DOHH2 (cell line): Measurements from ENCODE around the gene ATG4B.

Experiments used
- H3F3A ChIP-seq: fragments of 200-600 bp; sonication (generic), shearing (Covaris generic); 2 replicates; pipeline ENCODE4 v1.6.0; 2016; ENCODE audit warnings: antibody characterized with exemption, mild to moderate bottlenecking; ENCODE audit not compliant: control insufficient read depth, insufficient read depth
- H3K27ac ChIP-seq: fragments of 200-600 bp; sonication (generic); 2 replicates; pipeline ENCODE4 v1.5.1; 2014; ENCODE audit warnings: low read depth, mild to moderate bottlenecking, low read length, moderate library complexity
- H3K27me3 ChIP-seq: fragments of 200-600 bp; sonication (generic); 2 replicates; pipeline ENCODE4 v1.6.1; 2014; ENCODE audit warnings: mild to moderate bottlenecking, low read length, mixed read lengths; ENCODE audit not compliant: control insufficient read depth
- H3K36me3 ChIP-seq: fragments of 200-600 bp; sonication (generic); 2 replicates; pipeline ENCODE4 v1.6.1; 2014; ENCODE audit warnings: mild to moderate bottlenecking, low read length, moderate library complexity, mixed read lengths; ENCODE audit not compliant: control insufficient read depth
- H3K4me1 ChIP-seq: fragments of 200-600 bp; sonication (generic); 2 replicates; pipeline ENCODE4 v1.6.1; 2014; ENCODE audit warnings: mild to moderate bottlenecking, low read length, mixed read lengths; ENCODE audit not compliant: control insufficient read depth
- H3K4me2 ChIP-seq: fragments of 200-600 bp; sonication (generic); 2 replicates; pipeline ENCODE4 v1.6.0; 2014; ENCODE audit warnings: mild to moderate bottlenecking, low read length, moderate library complexity
- H3K4me3 ChIP-seq: fragments of 200-600 bp; sonication (generic); 2 replicates; pipeline ENCODE4 v1.5.1; 2014; ENCODE audit warnings: mild to moderate bottlenecking, low read length, mixed read lengths
- H3K79me2 ChIP-seq: fragments of 200-600 bp; sonication (generic); 2 replicates; pipeline ENCODE4 v1.6.1; 2014; ENCODE audit warnings: mild to moderate bottlenecking, low read length, mixed read lengths; ENCODE audit not compliant: control insufficient read depth
- H3K9me2 ChIP-seq: fragments of 200-600 bp; sonication (generic); replicated peaks from 2 replicates; pipeline ENCODE4 v1.6.1; 2014; ENCODE audit warnings: mild to moderate bottlenecking, low read length, mixed read lengths; ENCODE audit not compliant: control insufficient read depth
- H3K9me3 ChIP-seq: fragments of 200-600 bp; sonication (generic); 2 replicates; pipeline ENCODE4 v1.6.1; 2014; ENCODE audit warnings: antibody characterized with exemption, low read length, mixed read lengths; ENCODE audit not compliant: control insufficient read depth, insufficient read depth
- H4K20me1 ChIP-seq: fragments of 200-600 bp; sonication (generic); 2 replicates; pipeline ENCODE4 v1.6.0; 2014; ENCODE audit warnings: low read depth, mild to moderate bottlenecking, antibody characterized with exemption, low read length, moderate library complexity; ENCODE audit not compliant: control insufficient read depth, insufficient read depth
- EZH2phosphoT487 ChIP-seq: fragments of 200-600 bp; sonication (generic); IDR thresholded peaks from 2 replicates; pipeline ENCODE4 v1.6.1; 2017; ENCODE audit warnings: borderline replicate concordance, mild to moderate bottlenecking, antibody characterized with exemption, low read length, moderate library complexity, mixed read lengths
- TF ChIP-seq, protein P1 (sequence below): fragments of 200-600 bp; sonication (generic); IDR thresholded peaks from one replicate; pipeline ENCODE4 v1.5.1; 2014; ENCODE audit warnings: antibody characterized with exemption, mild to moderate bottlenecking, low read depth, low read length; ENCODE audit not compliant: poor library complexity, severe bottlenecking

Gene ATG4B

DNA sequence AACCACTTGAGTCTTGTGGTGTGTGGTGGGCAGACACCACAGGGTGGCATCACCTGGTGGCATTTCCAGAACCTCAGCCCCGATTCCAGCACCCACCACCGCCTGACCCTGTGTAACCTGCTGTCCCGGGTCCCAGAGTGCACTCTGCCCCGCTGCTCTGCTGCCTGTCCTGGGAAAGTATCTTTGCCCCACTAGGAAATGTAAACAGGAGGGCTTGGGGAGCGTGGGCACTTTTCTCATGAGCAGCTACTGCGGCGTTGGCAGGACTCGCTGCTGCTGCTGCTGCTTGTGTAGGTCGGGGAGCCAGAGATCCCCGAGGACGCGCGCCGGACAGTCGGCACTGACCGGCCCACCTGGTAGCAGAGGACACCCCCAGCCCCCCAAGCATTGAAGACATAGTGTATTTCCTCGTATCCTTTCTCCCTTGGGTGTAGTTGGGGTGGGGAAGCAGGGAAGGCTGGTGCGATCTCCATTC, 35.7 kb downstream of the ATG4B start:
- H3K9me3 ChIP-seq, result no peaks in the 10 kb centered on the region
- H3K79me2 ChIP-seq, result no peaks in the 10 kb centered on the region
- no peaks in the 10 kb centered on the region for H3K9me2 ChIP-seq
- H3F3A ChIP-seq, result no peaks in the 10 kb centered on the region
- no peaks in the 10 kb centered on the region for H3K27me3 ChIP-seq
- no peaks in the 10 kb centered on the region for H4K20me1 ChIP-seq
- H3K4me1 ChIP-seq, result no peaks in the 10 kb centered on the region
- no peak for TF ChIP-seq EZH2phosphoT487
- TF ChIP-seq, protein P1, sequence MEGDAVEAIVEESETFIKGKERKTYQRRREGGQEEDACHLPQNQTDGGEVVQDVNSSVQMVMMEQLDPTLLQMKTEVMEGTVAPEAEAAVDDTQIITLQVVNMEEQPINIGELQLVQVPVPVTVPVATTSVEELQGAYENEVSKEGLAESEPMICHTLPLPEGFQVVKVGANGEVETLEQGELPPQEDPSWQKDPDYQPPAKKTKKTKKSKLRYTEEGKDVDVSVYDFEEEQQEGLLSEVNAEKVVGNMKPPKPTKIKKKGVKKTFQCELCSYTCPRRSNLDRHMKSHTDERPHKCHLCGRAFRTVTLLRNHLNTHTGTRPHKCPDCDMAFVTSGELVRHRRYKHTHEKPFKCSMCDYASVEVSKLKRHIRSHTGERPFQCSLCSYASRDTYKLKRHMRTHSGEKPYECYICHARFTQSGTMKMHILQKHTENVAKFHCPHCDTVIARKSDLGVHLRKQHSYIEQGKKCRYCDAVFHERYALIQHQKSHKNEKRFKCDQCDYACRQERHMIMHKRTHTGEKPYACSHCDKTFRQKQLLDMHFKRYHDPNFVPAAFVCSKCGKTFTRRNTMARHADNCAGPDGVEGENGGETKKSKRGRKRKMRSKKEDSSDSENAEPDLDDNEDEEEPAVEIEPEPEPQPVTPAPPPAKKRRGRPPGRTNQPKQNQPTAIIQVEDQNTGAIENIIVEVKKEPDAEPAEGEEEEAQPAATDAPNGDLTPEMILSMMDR, result no peak
- peaks cover 65% of the 10 kb centered on the region for H3K36me3 ChIP-seq
- H3K4me3 ChIP-seq, result no peak overlapping the region
- no peak overlapping the region for H3K27ac ChIP-seq
- H3K4me2 ChIP-seq, result no peak overlapping the region

DNA sequence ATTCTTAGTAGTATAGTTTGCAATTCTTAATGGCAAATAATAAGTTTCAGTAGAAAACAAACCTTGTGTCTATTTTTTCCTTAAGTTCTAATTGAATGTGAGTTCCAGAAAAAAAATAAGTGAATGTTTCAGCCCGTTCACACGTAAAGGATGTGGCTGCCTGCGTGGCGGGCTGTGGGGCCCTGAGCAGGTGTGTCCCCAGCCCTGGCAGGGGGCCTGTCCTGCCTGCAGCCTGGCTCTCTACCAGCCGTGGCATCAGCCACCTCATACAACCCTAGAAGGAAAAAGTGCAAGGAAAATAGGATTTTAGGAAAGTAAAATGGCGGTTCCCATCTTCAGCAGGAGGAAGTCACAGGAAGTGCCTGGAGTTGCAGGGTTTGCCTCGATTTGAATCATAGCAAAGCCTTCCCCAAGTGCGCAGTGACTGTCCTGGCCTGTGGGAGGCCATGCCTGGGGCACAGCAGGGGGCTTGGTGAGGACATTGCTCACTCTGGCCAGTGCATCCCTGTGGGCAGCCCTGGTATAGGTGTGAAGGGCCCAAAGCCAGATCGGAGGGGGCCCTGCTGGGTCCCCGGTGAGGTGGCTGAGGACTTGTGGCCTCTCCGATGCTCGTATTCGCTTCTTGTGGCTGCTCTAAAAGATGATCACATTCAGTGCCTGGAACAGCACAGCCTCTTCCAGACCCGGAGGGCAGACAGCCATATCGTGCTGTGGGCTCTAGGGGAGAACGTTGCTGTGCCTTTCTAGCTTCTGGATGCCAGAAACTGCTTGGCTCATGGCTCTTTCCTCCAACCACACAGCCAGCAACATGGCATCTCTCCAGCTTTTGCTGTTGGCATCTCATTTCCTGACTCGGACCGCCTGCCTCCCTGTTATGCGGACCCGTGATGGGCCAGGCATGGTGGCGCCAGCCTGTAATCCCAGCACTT, 36.6 kb downstream of the ATG4B start:
- TF ChIP-seq EZH2phosphoT487, result no peak
- TF ChIP-seq, protein P1, result no peak
- peaks cover 65% of the 10 kb centered on the region for H3K36me3 ChIP-seq
- H3K79me2 ChIP-seq, result no peaks in the 10 kb centered on the region
- H3K27ac ChIP-seq, result no peak overlapping the region
- H3F3A ChIP-seq, result no peaks in the 10 kb centered on the region
- no peak overlapping the region for H3K4me3 ChIP-seq
- H3K4me2 ChIP-seq, result no peak overlapping the region
- H3K4me1 ChIP-seq, result no peaks in the 10 kb centered on the region
- no peaks in the 10 kb centered on the region for H3K9me2 ChIP-seq
- H3K9me3 ChIP-seq, result no peaks in the 10 kb centered on the region
- H3K27me3 ChIP-seq, result no peaks in the 10 kb centered on the region
- H4K20me1 ChIP-seq, result no peaks in the 10 kb centered on the region

DNA sequence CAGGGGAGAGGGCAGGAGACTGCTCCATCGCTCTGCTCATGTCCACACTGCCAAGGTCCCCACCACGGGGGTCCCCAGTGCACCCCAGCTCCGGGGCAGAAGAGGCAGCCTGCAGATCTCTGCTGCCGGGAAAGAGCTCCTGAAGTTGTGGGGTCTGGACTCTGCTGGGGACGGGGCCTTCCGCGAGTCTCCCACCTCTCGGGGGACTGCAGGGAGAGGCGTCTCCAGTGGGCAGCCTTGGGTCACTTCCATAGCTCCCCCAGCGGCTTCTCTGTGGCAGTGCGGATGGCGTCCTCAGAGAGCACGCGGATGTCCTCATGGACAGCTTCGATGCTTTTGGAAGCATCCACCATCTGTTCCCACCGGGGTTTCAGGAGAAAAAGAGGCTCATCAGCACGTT, 38.4 kb downstream of the ATG4B start:
- no peaks in the 10 kb centered on the region for H3K9me2 ChIP-seq
- H3K79me2 ChIP-seq, result peaks cover 9% of the 10 kb centered on the region
- H3K36me3 ChIP-seq, result peaks cover 82% of the 10 kb centered on the region
- no peaks in the 10 kb centered on the region for H3K4me1 ChIP-seq
- no peaks in the 10 kb centered on the region for H3K27me3 ChIP-seq
- H4K20me1 ChIP-seq, result no peaks in the 10 kb centered on the region
- H3K4me3 ChIP-seq, result no peak overlapping the region
- H3K4me2 ChIP-seq, result no peak overlapping the region
- TF ChIP-seq, protein P1, result no peak
- TF ChIP-seq EZH2phosphoT487, result no peak
- H3K9me3 ChIP-seq, result no peaks in the 10 kb centered on the region
- H3K27ac ChIP-seq, result no peak overlapping the region
- H3F3A ChIP-seq, result no peaks in the 10 kb centered on the region
